Measurements from ENCODE around the gene RBPJ. TPM values are rescaled to one million over a fixed set of nuclear protein-coding genes. Genes with fewer than 3 reads are reported as not detected.
A peak's percentile ranks its signal among the peaks of the same experiment; 100 is the strongest.

RBPJ gene
- total RNA-seq, 2 donors from 2014 or later, result 31.4 to 41.0 TPM

- no peak for DNase-seq (ENCODE audit: low spot score)
- H3K36me3 ChIP-seq, result no peaks in the 10 kb centered on the region
- TF ChIP-seq CTCF (IDR thresholded peaks at IDR 0.05), result no peak
- H3K4me3 ChIP-seq, result no peak overlapping the region
- peaks cover 0 to 39% of the 10 kb centered on the region in 2 donors for H3K4me1 ChIP-seq
- H3K27me3 ChIP-seq, result no peaks in the 10 kb centered on the region
- H3K27ac ChIP-seq, result no peak overlapping the region
- no peaks in the 10 kb centered on the region for H3K9me3 ChIP-seq
Observed at GRCh38 chr4:26325191-26325590, 4.4 kb downstream of the RBPJ start.

- no peak overlapping the region for H3K4me3 ChIP-seq
- H3K27me3 ChIP-seq, result no peaks in the 10 kb centered on the region
- no peak for DNase-seq (ENCODE audit: low spot score)
- H3K36me3 ChIP-seq, result no peaks in the 10 kb centered on the region
- peaks cover 0 to 47% of the 10 kb centered on the region in 2 donors for H3K4me1 ChIP-seq
- TF ChIP-seq CTCF (IDR thresholded peaks at IDR 0.05), result no peak
- no peak overlapping the region for H3K27ac ChIP-seq
- H3K9me3 ChIP-seq, result no peaks in the 10 kb centered on the region
Observed at GRCh38 chr4:26326791-26327190, 6.0 kb downstream of the RBPJ start.

- no peak for DNase-seq (ENCODE audit: low spot score)
- Histone ChIP-seq H3K9me3 (no peaks in the 10 kb centered on the region), H3K4me3 (no peak overlapping the region), H3K36me3 (no peaks in the 10 kb centered on the region), H3K27ac (no peak overlapping the region), H3K27me3 (no peaks in the 10 kb centered on the region), H3K4me1 (peaks cover 0 to 20% of the 10 kb centered on the region in 2 donors)
- TF ChIP-seq CTCF (IDR thresholded peaks at IDR 0.05), result peak; percentile 35 to 79
Observed at GRCh38 chr4:26330186-26330787, 9.5 kb downstream of the RBPJ start.

- no peak for DNase-seq (ENCODE audit: low spot score)
- Histone ChIP-seq H3K4me3 (no peak overlapping the region), H3K4me1 (peaks cover 0 to 20% of the 10 kb centered on the region in 2 donors), H3K36me3 (no peaks in the 10 kb centered on the region), H3K27me3 (no peaks in the 10 kb centered on the region), H3K27ac (no peak overlapping the region), H3K9me3 (no peaks in the 10 kb centered on the region)
- TF ChIP-seq CTCF (IDR thresholded peaks at IDR 0.05), result no peak
Observed at GRCh38 chr4:26330946-26331345, 10.1 kb downstream of the RBPJ start.

- H3K4me1 ChIP-seq, result peaks cover 0 to 20% of the 10 kb centered on the region in 2 donors
- H3K9me3 ChIP-seq, result no peaks in the 10 kb centered on the region
- no peak for DNase-seq (ENCODE audit: low spot score)
- no peaks in the 10 kb centered on the region for H3K36me3 ChIP-seq
- H3K4me3 ChIP-seq, result no peak overlapping the region
- no peak overlapping the region for H3K27ac ChIP-seq
- no peak for TF ChIP-seq CTCF (IDR thresholded peaks at IDR 0.05)
- H3K27me3 ChIP-seq, result no peaks in the 10 kb centered on the region
Observed at GRCh38 chr4:26331380-26331950, 10.7 kb downstream of the RBPJ start.

DNA sequence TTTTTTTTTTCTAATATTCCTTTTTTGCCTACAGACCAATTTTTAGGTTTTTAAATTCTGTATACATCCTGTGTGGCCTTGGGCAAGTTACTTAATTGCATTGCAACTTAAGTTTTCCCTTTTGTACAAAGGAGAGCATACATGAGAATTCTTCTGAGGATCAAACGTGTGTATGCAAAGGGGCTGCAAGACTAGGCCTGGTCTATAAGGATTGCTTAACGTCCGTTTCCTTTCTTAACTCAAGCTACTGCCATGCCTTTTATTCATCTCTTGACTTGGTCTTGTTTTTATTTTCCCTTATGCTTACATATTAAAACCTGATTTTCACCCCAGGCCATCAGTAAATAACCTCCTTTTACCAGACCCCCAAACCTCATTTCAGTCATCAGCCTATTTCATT, 13.6 kb downstream of the RBPJ start:
- no peak overlapping the region for H3K27ac ChIP-seq
- no peak for DNase-seq (ENCODE audit: low spot score)
- TF ChIP-seq CTCF (IDR thresholded peaks at IDR 0.05), result no peak
- H3K9me3 ChIP-seq, result no peaks in the 10 kb centered on the region
- H3K4me3 ChIP-seq, result no peak overlapping the region
- no peaks in the 10 kb centered on the region for H3K27me3 ChIP-seq
- H3K4me1 ChIP-seq, result peaks cover 0 to 15% of the 10 kb centered on the region in 2 donors
- no peaks in the 10 kb centered on the region for H3K36me3 ChIP-seq

Measured in right atrium auricular region (tissue), 2 donors.